Cortex of kidney (tissue), 1 donor: Measurements from ENCODE around the gene HEATR3.

Source experiments
- DNase-seq: peaks from one replicate; lab custom pipeline; 2025; lab: John Stamatoyannopoulos, UW

The HEATR3 gene

GRCh38 chr16:50065624-50066481 is at the start of gene HEATR3:
Gene HEATR3 (plus strand): TSS chr16:50065970. CDS start chr16:50066132, 162 bp downstream.
- no peak for DNase-seq

- DNase-seq = no peak
Observed at GRCh38 chr16:50017553-50017952, 48.2 kb upstream of the HEATR3 start.

GRCh38 chr16:50021544-50021943 is 44.2 kb upstream of the HEATR3 start:
- no peak for DNase-seq

- DNase-seq = no peak
Observed at GRCh38 chr16:50023641-50024040, 42.1 kb upstream of the HEATR3 start.

- no peak for DNase-seq
Observed at GRCh38 chr16:50024207-50024606, 41.6 kb upstream of the HEATR3 start.

GRCh38 chr16:50024684-50025536 is 40.9 kb upstream of the HEATR3 start, which contains the start of gene CNEP1R1:
Gene CNEP1R1 (plus strand): TSS chr16:50025225. CDS start chr16:50025316, 91 bp downstream.
- DNase-seq = peak; percentile 52

- DNase-seq = no peak
Observed at GRCh38 chr16:50025537-50025931, 40.2 kb upstream of the HEATR3 start.

- no peak for DNase-seq
Observed at GRCh38 chr16:50027829-50028228, 37.9 kb upstream of the HEATR3 start.

GRCh38 chr16:50035468-50035992 is 30.2 kb upstream of the HEATR3 start:
- no peak for DNase-seq

GRCh38 chr16:50036426-50036825 is 29.3 kb upstream of the HEATR3 start:
- no peak for DNase-seq

GRCh38 chr16:50037662-50038220 is 28.0 kb upstream of the HEATR3 start:
- DNase-seq = no peak

- DNase-seq = no peak
Observed at GRCh38 chr16:50038286-50038685, 27.5 kb upstream of the HEATR3 start.

- DNase-seq = no peak
Observed at GRCh38 chr16:50038756-50039529, 26.8 kb upstream of the HEATR3 start.

GRCh38 chr16:50040018-50040417 is 25.8 kb upstream of the HEATR3 start:
- DNase-seq = no peak

- DNase-seq = no peak
Observed at GRCh38 chr16:50040710-50041109, 25.1 kb upstream of the HEATR3 start.

GRCh38 chr16:50043358-50043757 is 22.4 kb upstream of the HEATR3 start:
- DNase-seq = no peak

GRCh38 chr16:50045412-50045811 is 20.4 kb upstream of the HEATR3 start:
- DNase-seq = no peak

GRCh38 chr16:50046853-50047252 is 18.9 kb upstream of the HEATR3 start:
- DNase-seq = no peak

- no peak for DNase-seq
Observed at GRCh38 chr16:50047864-50048263, 17.9 kb upstream of the HEATR3 start.

- no peak for DNase-seq
Observed at GRCh38 chr16:50050802-50051201, 15.0 kb upstream of the HEATR3 start.

- no peak for DNase-seq
Observed at GRCh38 chr16:50056226-50056625, 9.5 kb upstream of the HEATR3 start.
